MCF 10A (cell line): Measurements from ENCODE around the gene KRT71. TPM values are rescaled to one million over a fixed set of nuclear protein-coding genes. Genes with fewer than 3 reads are reported as not detected.

ENCODE experiments used
- BruUV-seq: library from RNA; stranded (reverse); fragments of 400-500 nt; replicated peaks from 2 replicates; lab custom pipeline; 2021; lab: Mats Ljungman, UMichigan
- CTCF ChIA-PET: fragments of 300-600 bp; sonication (Branson Sonifier 250); formaldehyde crosslinking; extraction: SDS; loops from one replicate; lab custom pipeline; 2021; ENCODE audit warnings: antibody characterized with exemption, inconsistent platforms; lab: Yijun Ruan, JAX
- POLR2A ChIA-PET: fragments of 300-600, 350-650 bp; sonication (Branson Sonifier 250); formaldehyde crosslinking; extraction: SDS; loops from one replicate; lab custom pipeline; 2020; ENCODE audit warnings: antibody characterized with exemption, inconsistent platforms; lab: Yijun Ruan, JAX
- DNase-seq: peaks from one replicate; pipeline ENCODE4 v3.0.0-alpha.2; 2018; ENCODE audit not compliant: unreplicated experiment
- H3K27ac Mint-ChIP-seq: one replicate; pipeline ENCODE4 v1.8.0; 2022; ENCODE audit warnings: mild to moderate bottlenecking, low read depth, mixed read lengths; ENCODE audit not compliant: unreplicated experiment
- H3K27me3 Mint-ChIP-seq: one replicate; pipeline ENCODE4 v1.8.0; 2022; ENCODE audit warnings: mixed read lengths; ENCODE audit not compliant: insufficient read depth, unreplicated experiment
- H3K36me3 Mint-ChIP-seq: one replicate; pipeline ENCODE4 v1.8.0; 2022; ENCODE audit warnings: mild to moderate bottlenecking, moderate library complexity, mixed read lengths; ENCODE audit not compliant: insufficient read depth, unreplicated experiment
- H3K4me1 Mint-ChIP-seq: one replicate; pipeline ENCODE4 v1.8.0; 2022; ENCODE audit warnings: mixed read lengths; ENCODE audit not compliant: insufficient read depth, unreplicated experiment
- H3K4me3 Mint-ChIP-seq: one replicate; pipeline ENCODE4 v1.8.0; 2022; ENCODE audit warnings: mild to moderate bottlenecking, moderate library complexity, mixed read lengths; ENCODE audit not compliant: unreplicated experiment
- H3K9me3 Mint-ChIP-seq: one replicate; pipeline ENCODE4 v1.8.0; 2022; ENCODE audit warnings: mixed read lengths; ENCODE audit not compliant: unreplicated experiment
- CTCF ChIP-seq: fragments of 200-600 bp; IDR thresholded peaks from one replicate; pipeline ENCODE4 v1.8.0; 2022; ENCODE audit warnings: antibody characterized with exemption, mild to moderate bottlenecking; ENCODE audit not compliant: unreplicated experiment
- intact Hi-C: fragments of 100-400 bp; cut with micrococcal nuclease; formaldehyde crosslinking; loops from 2 replicates; pipeline ENCODE4 v1.14.1; 2022
- total RNA-seq: library from RNA; stranded (reverse); gene quantifications from 2 replicates; pipeline ENCODE4 v1.2.3, GENCODE V29; 2022

The KRT71 gene
- total RNA-seq, 1 experiment from 2014 or later, result not detected

GRCh38 chr12:52542785-52543318 lies 10.1 kb downstream of the KRT71 start:
- POLR2A ChIA-PET, result no interaction called here
- DNase-seq, result no peak
- no TSS peak for BruUV-seq
- CTCF ChIA-PET, result interaction anchor here (0.6 kb wide), 1 partner anchor 76 kb away, joined by 3 read pairs; no protein-coding TSS in a partner anchor
- intact Hi-C loops, result no loop called here
- no peaks in the 10 kb centered on the region for H3K9me3 Mint-ChIP-seq
- H3K4me3 Mint-ChIP-seq, result no peak overlapping the region
- TF ChIP-seq CTCF, result no peak
- no peaks in the 10 kb centered on the region for H3K36me3 Mint-ChIP-seq
- no peaks in the 10 kb centered on the region for H3K27me3 Mint-ChIP-seq
- H3K27ac Mint-ChIP-seq, result no peak overlapping the region
- peaks cover 14% of the 10 kb centered on the region for H3K4me1 Mint-ChIP-seq

GRCh38 chr12:52542157-52542556 lies 10.8 kb downstream of the KRT71 start:
- no peaks in the 10 kb centered on the region for H3K9me3 Mint-ChIP-seq
- no peak for TF ChIP-seq CTCF
- intact Hi-C loops, result no loop called here
- ChIA-PET POLR2A (no interaction called here), CTCF (no interaction called here)
- no peak overlapping the region for H3K4me3 Mint-ChIP-seq
- peaks cover 15% of the 10 kb centered on the region for H3K4me1 Mint-ChIP-seq
- no peaks in the 10 kb centered on the region for H3K36me3 Mint-ChIP-seq
- H3K27me3 Mint-ChIP-seq, result no peaks in the 10 kb centered on the region
- BruUV-seq, result no TSS peak
- no peak for DNase-seq
- no peak overlapping the region for H3K27ac Mint-ChIP-seq

GRCh38 chr12:52541709-52542108 lies 11.2 kb downstream of the KRT71 start:
- peaks cover 19% of the 10 kb centered on the region for H3K4me1 Mint-ChIP-seq
- no peak overlapping the region for H3K4me3 Mint-ChIP-seq
- DNase-seq, result no peak
- BruUV-seq, result no TSS peak
- intact Hi-C loops, result no loop called here
- no peaks in the 10 kb centered on the region for H3K36me3 Mint-ChIP-seq
- H3K27ac Mint-ChIP-seq, result no peak overlapping the region
- ChIA-PET CTCF (interaction anchor here (0.6 kb wide), 2 partner anchors 16 to 495 kb away, joined by 3 read pairs; no protein-coding TSS in a partner anchor), POLR2A (no interaction called here)
- no peak for TF ChIP-seq CTCF
- no peaks in the 10 kb centered on the region for H3K27me3 Mint-ChIP-seq
- no peaks in the 10 kb centered on the region for H3K9me3 Mint-ChIP-seq

- Mint-ChIP-seq H3K4me1 (peaks cover 19% of the 10 kb centered on the region), H3K9me3 (no peaks in the 10 kb centered on the region), H3K36me3 (no peaks in the 10 kb centered on the region), H3K27me3 (no peaks in the 10 kb centered on the region), H3K4me3 (no peak overlapping the region), H3K27ac (no peak overlapping the region)
- TF ChIP-seq CTCF, result no peak
- CTCF ChIA-PET, result no interaction called here
- intact Hi-C loops, result no loop called here
- no peak for DNase-seq
- POLR2A ChIA-PET, result interaction anchor here (0.7 kb wide), 1 partner anchor 57 kb away, joined by 3 read pairs; no protein-coding TSS in a partner anchor
- BruUV-seq, result no TSS peak
Observed at GRCh38 chr12:52540531-52540930, 12.4 kb downstream of the KRT71 start.
